ENCODE measurements around the gene ARID4B. TPM values are rescaled to one million over a fixed set of nuclear protein-coding genes. Genes with fewer than 3 reads are reported as not detected.

ARID4B gene
- total and polyA plus RNA-seq, 2 donors from 2014 or later: 6.6 to 50.3 TPM

- H3K9ac ChIP-seq (ENCODE audit: low read length in 3 of 3): no peak overlapping the region
- H3K36me3 ChIP-seq (ENCODE audit: control insufficient read depth in 2 of 3, insufficient read depth in 3 of 3, low read length in 3 of 3): peaks cover 0 to 11% (median 2%) of the 10 kb centered on the region in 3 donors
- no peak overlapping the region for H3K4me3 ChIP-seq (ENCODE audit: low read length in 3 of 3)
- H3K27ac ChIP-seq (ENCODE audit: low read depth in 2 of 2, low read length in 2 of 2): no peak overlapping the region
- H3K9me3 ChIP-seq (ENCODE audit: control insufficient read depth in 2 of 3, insufficient read depth in 1 of 3, low read length in 3 of 3): no peaks in the 10 kb centered on the region
- H3K27me3 ChIP-seq (ENCODE audit: control insufficient read depth, insufficient read depth, low read length): no peaks in the 10 kb centered on the region
- no peak for TF ChIP-seq CTCF (IDR thresholded peaks at IDR 0.05; ENCODE audit: borderline replicate concordance, extremely low read depth, insufficient read depth)
- intact Hi-C loops (cut with DNase I): no loop called here
- FAIRE-seq (no peak), DNase-seq (no peak)
- peaks cover 0 to 7% (median 0%) of the 10 kb centered on the region in 3 donors for H3K4me1 ChIP-seq (ENCODE audit: control insufficient read depth in 2 of 3, insufficient read depth in 2 of 3, low read depth in 1 of 3, low read length in 3 of 3)
Measured at GRCh38 chr1:235124665-235125064, 203.3 kb downstream of the ARID4B start.

GRCh38 chr1:235124111-235124510, 203.9 kb downstream of the ARID4B start:
- peaks cover 0 to 17% (median 5%) of the 10 kb centered on the region in 3 donors for H3K36me3 ChIP-seq (ENCODE audit: control insufficient read depth in 2 of 3, insufficient read depth in 3 of 3, low read length in 3 of 3)
- intact Hi-C loops (cut with DNase I): no loop called here
- no peak for TF ChIP-seq CTCF (IDR thresholded peaks at IDR 0.05; ENCODE audit: borderline replicate concordance, extremely low read depth, insufficient read depth)
- peaks cover 0 to 7% (median 0%) of the 10 kb centered on the region in 3 donors for H3K4me1 ChIP-seq (ENCODE audit: control insufficient read depth in 2 of 3, insufficient read depth in 2 of 3, low read depth in 1 of 3, low read length in 3 of 3)
- H3K27ac ChIP-seq (ENCODE audit: low read depth in 2 of 2, low read length in 2 of 2): no peak overlapping the region
- no peaks in the 10 kb centered on the region for H3K27me3 ChIP-seq (ENCODE audit: control insufficient read depth, insufficient read depth, low read length)
- H3K9ac ChIP-seq (ENCODE audit: low read length in 3 of 3): no peak overlapping the region
- DNase-seq: no peak
- no peaks in the 10 kb centered on the region for H3K9me3 ChIP-seq (ENCODE audit: control insufficient read depth in 2 of 3, insufficient read depth in 1 of 3, low read length in 3 of 3)
- no peak overlapping the region for H3K4me3 ChIP-seq (ENCODE audit: low read length in 3 of 3)
- FAIRE-seq: no peak

- no peaks in the 10 kb centered on the region for H3K27me3 ChIP-seq (ENCODE audit: control insufficient read depth, insufficient read depth, low read length)
Measured at GRCh38 chr1:235122348-235122747, 205.6 kb downstream of the ARID4B start.

More at GRCh38 chr1:235122348-235122747, 205.6 kb downstream of the ARID4B start:
- no peak for TF ChIP-seq CTCF (IDR thresholded peaks at IDR 0.05; ENCODE audit: borderline replicate concordance, extremely low read depth, insufficient read depth)
- no peak for FAIRE-seq
- Histone ChIP-seq H3K9me3 (ENCODE audit: control insufficient read depth in 2 of 3, insufficient read depth in 1 of 3, low read length in 3 of 3) (no peaks in the 10 kb centered on the region), H3K4me1 (ENCODE audit: control insufficient read depth in 2 of 3, insufficient read depth in 2 of 3, low read depth in 1 of 3, low read length in 3 of 3) (peaks cover 0 to 7% (median 0%) of the 10 kb centered on the region in 3 donors), H3K36me3 (ENCODE audit: control insufficient read depth in 2 of 3, insufficient read depth in 3 of 3, low read length in 3 of 3) (peaks cover 9 to 33% (median 18%) of the 10 kb centered on the region in 3 donors), H3K9ac (ENCODE audit: low read length in 3 of 3) (no peak overlapping the region), H3K4me3 (ENCODE audit: low read length in 3 of 3) (no peak overlapping the region), H3K27ac (ENCODE audit: low read depth in 2 of 2, low read length in 2 of 2) (no peak overlapping the region)
- no peak for DNase-seq
- intact Hi-C loops (cut with DNase I): no loop called here

Small RNAs within 50 kb of the gene (microRNA-seq; reads per million reads assigned to microRNA genes)
- gene MIR4753: not detected

Other genes starting within 250 kb of the ARID4B start
- 102 TPM for gene TOMM20, start 199.3 kb downstream of the ARID4B start, total RNA-seq
- 96.4 TPM for gene TOMM20, start 199.3 kb downstream of the ARID4B start, polyA plus RNA-seq (ENCODE audit: insufficient read depth, low read depth, low replicate concordance)
- 65.8 TPM for gene RBM34, start 166.9 kb downstream of the ARID4B start, total RNA-seq
- gene RBM34, start 166.9 kb downstream of the ARID4B start, polyA plus RNA-seq (ENCODE audit: insufficient read depth, low read depth, low replicate concordance): 68.9 TPM
- 39.0 TPM for gene GGPS1, start 391 bp upstream of the ARID4B start, total RNA-seq
- gene GGPS1, start 391 bp upstream of the ARID4B start, polyA plus RNA-seq (ENCODE audit: insufficient read depth, low read depth, low replicate concordance): 38.3 TPM
- gene TBCE, start 39.2 kb upstream of the ARID4B start, total RNA-seq: 15.1 TPM
- gene TBCE, start 39.2 kb upstream of the ARID4B start, polyA plus RNA-seq (ENCODE audit: insufficient read depth, low read depth, low replicate concordance): 22.6 TPM
- gene B3GALNT2, start 176.3 kb upstream of the ARID4B start, total RNA-seq: 14.4 TPM
- 2.0 TPM for gene B3GALNT2, start 176.3 kb upstream of the ARID4B start, polyA plus RNA-seq (ENCODE audit: insufficient read depth, low read depth, low replicate concordance)